IPS-11a (cell line): ENCODE results near the gene GRAP.
A peak's percentile ranks its signal among the peaks of the same experiment; 100 is the strongest.

Experiments
- H3K4me3 ChIP-seq: one replicate; pipeline ENCODE4 v1.5.1; 2013; ENCODE audit warnings: low read depth, low read length, control low read depth

The GRAP gene

GRCh38 chr17:19004421-19005136, 42.2 kb downstream of the GRAP start, which contains the start of gene FAM83G:
Gene FAM83G, minus strand, starts transcription at chr17:19004764. Its CDS starts 723 bp downstream, at chr17:19004041.
- H3K4me3 ChIP-seq, result peak within 1 kb of the TSS; percentile 69

GRCh38 chr17:19003543-19004420, 43.0 kb downstream of the GRAP start:
- peak overlapping the region; percentile 69 for H3K4me3 ChIP-seq

- peak overlapping the region; percentile 69 for H3K4me3 ChIP-seq
Measured at GRCh38 chr17:19002805-19003542, 43.8 kb downstream of the GRAP start.

GRCh38 chr17:19001907-19002590, 44.7 kb downstream of the GRAP start:
- no peak overlapping the region for H3K4me3 ChIP-seq

DNA sequence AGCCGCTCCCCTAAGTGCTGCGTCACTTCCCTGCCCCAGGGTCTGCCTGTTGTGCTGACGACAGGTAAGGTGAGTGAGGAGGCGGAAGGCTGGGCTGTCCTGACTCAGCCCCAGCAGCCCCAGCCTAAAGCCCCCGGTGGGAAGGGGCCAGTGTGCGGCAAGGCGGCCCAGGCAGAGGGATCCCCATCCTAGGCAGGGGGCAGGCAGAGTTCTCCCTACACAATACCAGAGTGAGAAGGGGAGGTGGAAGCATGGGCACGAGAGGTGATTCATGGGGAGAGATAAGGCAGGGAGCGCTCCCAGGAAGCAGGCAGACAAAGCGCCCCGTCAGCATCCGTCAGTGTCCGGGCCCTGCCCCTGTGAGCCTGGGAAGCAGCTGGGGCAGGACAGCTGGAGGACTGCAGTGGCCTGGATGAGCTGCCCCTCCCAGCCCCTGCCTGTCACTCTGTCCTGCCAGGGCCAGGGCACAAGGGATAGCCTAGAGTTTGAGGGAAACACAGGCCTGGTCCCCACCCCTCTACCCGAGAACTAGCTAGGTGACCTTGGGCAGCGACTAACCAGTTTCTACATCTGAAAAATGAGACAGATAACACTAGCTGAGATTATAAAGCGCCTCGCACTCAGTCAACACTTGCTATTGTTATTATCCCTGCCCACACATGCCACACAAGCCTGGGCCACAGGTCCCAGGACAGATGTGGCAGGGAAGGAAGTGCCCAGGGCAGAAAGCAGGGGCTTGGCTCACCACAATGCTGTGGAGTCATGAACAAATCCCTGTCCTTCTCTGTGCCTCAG, 46.0 kb downstream of the GRAP start:
- no peak overlapping the region for H3K4me3 ChIP-seq

- no peak overlapping the region for H3K4me3 ChIP-seq
Measured at GRCh38 chr17:18999911-19000310, 46.8 kb downstream of the GRAP start.

GRCh38 chr17:18999394-18999793, 47.4 kb downstream of the GRAP start:
- H3K4me3 ChIP-seq, result no peak overlapping the region

GRCh38 chr17:18997650-18998196, 49.0 kb downstream of the GRAP start:
- H3K4me3 ChIP-seq, result no peak overlapping the region

GRCh38 chr17:18996458-18996857, 50.3 kb downstream of the GRAP start:
- H3K4me3 ChIP-seq, result no peak overlapping the region

DNA sequence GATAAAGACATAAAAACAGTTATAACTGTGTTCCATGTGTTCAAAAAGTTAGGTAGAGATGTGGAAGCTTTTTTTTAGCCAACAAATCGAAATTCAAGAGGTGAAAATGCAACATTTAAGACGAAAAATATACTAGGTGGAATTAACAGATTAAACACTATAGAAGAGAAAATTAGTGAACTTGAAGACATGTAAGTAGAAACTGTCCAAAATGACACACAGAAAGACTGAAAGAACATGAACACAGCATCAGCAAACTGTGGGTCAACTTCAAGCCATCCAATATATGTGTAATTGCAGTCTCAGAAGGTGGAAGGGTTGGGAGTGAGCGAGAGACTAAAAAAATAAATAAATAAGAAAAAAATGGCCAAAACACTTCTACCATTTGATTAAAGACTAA, 51.5 kb downstream of the GRAP start:
- no peak overlapping the region for H3K4me3 ChIP-seq

- no peak overlapping the region for H3K4me3 ChIP-seq
Measured at GRCh38 chr17:18994631-18995030, 52.1 kb downstream of the GRAP start.

- H3K4me3 ChIP-seq, result no peak overlapping the region
Measured at GRCh38 chr17:18993905-18994526, 52.7 kb downstream of the GRAP start.

GRCh38 chr17:18992454-18993130, 54.2 kb downstream of the GRAP start:
- no peak overlapping the region for H3K4me3 ChIP-seq

DNA sequence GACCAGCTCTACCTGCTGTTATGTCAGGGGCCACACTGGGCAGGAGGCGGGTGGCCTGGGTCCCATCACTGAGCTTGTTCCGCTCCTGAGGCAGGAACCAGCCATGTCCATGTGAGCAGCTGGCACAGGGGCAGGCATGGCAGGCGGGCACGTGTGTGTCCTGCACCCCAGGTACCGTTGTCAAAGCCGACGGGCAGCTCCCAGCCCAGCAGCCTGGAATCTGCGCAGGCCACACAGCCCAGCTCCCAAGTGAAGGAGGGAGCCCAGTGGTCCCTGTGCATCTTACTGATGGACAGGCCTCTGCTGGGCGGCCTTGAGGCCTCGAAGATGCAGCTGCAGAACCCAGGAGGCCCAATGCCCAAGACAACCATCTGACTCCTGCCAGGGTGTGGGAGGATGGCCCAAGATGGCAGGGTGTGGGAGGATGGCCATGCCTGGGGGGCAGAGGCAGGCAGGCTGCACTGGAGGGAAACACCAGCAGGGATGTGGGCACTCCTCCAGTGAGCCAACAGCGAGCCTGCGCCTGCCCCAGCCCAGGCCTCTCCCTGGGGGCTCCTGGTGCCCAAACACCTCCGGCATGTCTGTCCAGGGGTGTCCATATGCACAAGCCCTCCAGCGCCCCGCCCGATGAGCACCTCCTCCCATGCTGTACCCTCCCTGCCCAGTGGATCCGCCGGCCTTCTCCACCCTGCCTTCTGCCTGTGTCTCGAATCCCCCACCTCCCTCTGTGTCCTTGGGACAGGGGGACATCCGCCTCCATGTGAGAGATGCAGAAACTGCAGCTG, 55.0 kb downstream of the GRAP start:
- H3K4me3 ChIP-seq, result no peak overlapping the region

DNA sequence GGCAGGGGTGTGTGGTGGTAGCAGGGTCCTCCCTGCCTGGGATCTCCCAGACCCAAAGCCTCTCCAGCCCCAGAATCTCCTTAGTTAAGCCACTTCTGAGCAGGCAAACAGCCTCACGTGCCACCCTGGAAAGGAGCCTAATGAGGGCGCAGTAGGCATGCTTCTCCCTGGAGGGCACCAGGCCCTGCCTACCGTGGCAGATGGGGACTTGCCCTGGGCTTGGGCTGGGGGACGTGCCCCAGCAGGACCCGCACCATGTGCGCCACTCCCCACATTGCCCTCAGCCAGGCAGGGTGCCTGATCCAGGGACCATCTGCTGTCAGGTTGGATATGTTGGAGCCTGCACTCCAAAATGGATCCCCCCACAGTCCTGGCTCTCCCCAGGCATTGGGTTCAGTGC, 56.4 kb downstream of the GRAP start:
- H3K4me3 ChIP-seq, result no peak overlapping the region

DNA sequence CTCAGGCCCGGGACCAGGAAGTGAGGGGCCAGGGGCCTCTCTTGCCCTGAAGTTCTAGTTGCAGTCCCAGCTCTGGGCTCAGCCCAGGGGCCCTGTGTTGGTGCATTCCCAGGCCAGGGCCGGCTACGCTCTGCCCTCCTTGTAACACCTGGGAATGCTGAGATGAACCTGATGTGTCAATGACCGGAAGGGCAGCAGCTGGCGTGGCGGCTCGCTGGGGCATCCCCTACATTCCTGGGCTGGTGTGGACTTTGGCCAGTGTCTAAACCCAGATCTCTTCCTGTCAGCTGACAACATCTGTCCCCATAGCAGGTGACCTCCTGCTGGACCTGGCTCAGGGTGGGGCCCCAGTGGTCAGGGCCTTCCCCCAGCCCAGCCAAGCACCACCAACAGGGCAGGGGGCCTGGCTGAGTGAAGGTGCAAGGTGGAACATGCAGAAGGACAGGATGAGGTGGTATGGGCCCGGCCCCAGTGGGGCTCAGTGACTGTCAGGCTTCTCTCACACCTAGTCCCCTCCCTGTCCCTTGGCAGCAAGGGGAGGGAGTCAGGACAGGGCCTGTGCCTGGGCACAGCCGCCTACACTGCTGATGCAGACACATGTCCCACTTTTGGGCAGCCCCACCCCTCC, 58.1 kb downstream of the GRAP start:
- no peak overlapping the region for H3K4me3 ChIP-seq

DNA sequence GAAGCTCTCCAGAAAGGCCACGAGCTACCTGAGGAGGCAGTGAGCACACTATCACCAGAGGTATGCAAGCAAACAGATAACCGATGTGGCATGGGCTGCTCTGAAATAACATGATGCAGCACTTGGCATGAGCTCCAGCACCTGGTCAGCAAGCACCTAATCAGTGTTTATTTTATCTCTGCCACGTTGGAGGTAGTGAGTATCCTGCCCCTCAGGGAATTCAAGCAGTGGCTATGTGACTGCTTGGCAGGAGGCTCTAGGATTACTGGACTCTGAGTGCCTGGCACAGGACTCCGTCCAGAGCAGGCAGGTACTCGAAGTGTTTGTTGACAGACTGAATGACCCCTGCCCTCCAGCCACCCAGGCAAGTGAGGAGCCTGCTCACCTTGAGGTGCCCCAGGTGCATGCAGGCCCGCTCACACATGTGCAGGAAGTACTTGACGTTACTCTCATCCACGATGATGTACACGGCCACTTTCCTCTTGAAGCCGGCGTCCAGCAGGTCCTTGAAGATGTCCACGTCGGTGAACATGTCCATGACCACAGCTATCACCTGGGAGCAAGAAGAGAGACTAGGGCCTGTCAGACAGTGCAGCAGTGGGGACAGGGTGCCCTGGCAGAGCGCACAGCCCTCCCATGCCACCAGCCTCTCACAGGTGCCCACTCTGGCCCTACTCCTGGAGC, 58.8 kb downstream of the GRAP start:
- H3K4me3 ChIP-seq, result no peak overlapping the region
